Effector memory CD4-positive, alpha-beta T cell (primary cell): ENCODE data around the gene HMGXB4.
"Not testable (repeated sequence)": the region's sequence is repeated elsewhere in the genome, so short reads cannot be mapped to it uniquely, and the experiment has no call there.

ENCODE experiments used
- DNase-seq, 3 donors: peaks; one replicate each; pipeline ENCODE4 v3.0.0-alpha.2; 2020
- H3K27ac ChIP-seq: 2 replicates; pipeline ENCODE4 v1.7.0; 2013; ENCODE audit warnings: mild to moderate bottlenecking, low read length, moderate library complexity; ENCODE audit not compliant: insufficient read depth, poor library complexity, severe bottlenecking
- H3K27me3 ChIP-seq: replicated peaks from 2 replicates; pipeline ENCODE4 v1.7.0; 2013; ENCODE audit warnings: mild to moderate bottlenecking, low read length; ENCODE audit not compliant: insufficient read depth, control insufficient read depth, poor library complexity, severe bottlenecking
- H3K36me3 ChIP-seq: 2 replicates; pipeline ENCODE4 v1.7.0; 2013; ENCODE audit warnings: mild to moderate bottlenecking, low read length, moderate library complexity; ENCODE audit not compliant: control insufficient read depth, insufficient read depth
- H3K4me1 ChIP-seq: 2 replicates; pipeline ENCODE4 v1.7.0; 2013; ENCODE audit warnings: low read length, mild to moderate bottlenecking; ENCODE audit not compliant: control insufficient read depth, insufficient read depth, poor library complexity, severe bottlenecking
- H3K4me3 ChIP-seq: 2 replicates; pipeline ENCODE4 v1.7.0; 2013; ENCODE audit warnings: low read length, low read depth, mild to moderate bottlenecking; ENCODE audit not compliant: insufficient read depth, poor library complexity, severe bottlenecking
- H3K9me3 ChIP-seq: 2 replicates; pipeline ENCODE4 v1.7.0; 2013; ENCODE audit warnings: mild to moderate bottlenecking, low read length, moderate library complexity; ENCODE audit not compliant: control insufficient read depth

Gene HMGXB4

GRCh38 chr22:35220221-35220620, 37.1 kb upstream of the HMGXB4 start:
- H3K9me3 ChIP-seq = no peaks in the 10 kb centered on the region
- H3K4me3 ChIP-seq = no peak overlapping the region
- peaks cover 4% of the 10 kb centered on the region for H3K27me3 ChIP-seq
- H3K36me3 ChIP-seq = no peaks in the 10 kb centered on the region
- no peak for DNase-seq
- no peak overlapping the region for H3K27ac ChIP-seq
- no peaks in the 10 kb centered on the region for H3K4me1 ChIP-seq

GRCh38 chr22:35225010-35225409, 32.3 kb upstream of the HMGXB4 start:
- no peak overlapping the region for H3K4me3 ChIP-seq
- no peaks in the 10 kb centered on the region for H3K27me3 ChIP-seq
- H3K4me1 ChIP-seq = no peaks in the 10 kb centered on the region
- no peak for DNase-seq
- H3K27ac ChIP-seq = no peak overlapping the region
- no peaks in the 10 kb centered on the region for H3K36me3 ChIP-seq
- no peaks in the 10 kb centered on the region for H3K9me3 ChIP-seq

DNA sequence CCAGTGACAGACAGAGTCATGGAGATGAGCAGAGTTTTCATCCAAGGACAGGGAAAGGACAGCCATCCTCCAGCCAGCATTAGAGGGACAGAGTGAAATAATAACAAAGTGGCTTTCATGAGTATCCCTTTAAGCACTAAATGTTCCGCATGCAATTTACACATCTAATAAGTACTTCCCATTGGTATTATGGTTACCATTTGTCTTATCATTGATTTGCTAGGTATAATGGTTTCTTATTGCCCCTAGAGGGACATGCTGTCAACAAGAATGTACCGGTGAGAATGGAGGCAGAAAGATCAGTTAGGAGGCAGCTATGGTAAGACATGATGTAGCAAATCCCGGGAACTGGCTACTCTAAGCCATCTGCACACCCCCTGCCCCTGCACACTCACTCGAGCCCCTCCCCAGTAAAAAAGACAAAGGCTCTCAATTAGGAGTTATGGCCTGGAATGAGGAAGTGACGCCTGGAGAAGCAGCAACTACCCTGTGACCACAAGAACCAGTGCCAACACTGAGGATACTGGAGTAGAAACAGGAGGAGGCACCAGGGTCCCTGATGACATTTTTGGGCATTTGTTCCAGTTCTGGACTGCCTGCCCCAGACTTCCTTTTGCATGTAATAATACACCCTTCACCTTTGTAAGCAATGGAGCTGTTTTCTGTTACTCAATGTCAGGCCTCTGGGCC, 30.2 kb upstream of the HMGXB4 start:
- Histone ChIP-seq H3K4me1 (no peaks in the 10 kb centered on the region), H3K4me3 (no peak overlapping the region), H3K27me3 (no peaks in the 10 kb centered on the region), H3K9me3 (no peaks in the 10 kb centered on the region), H3K36me3 (no peaks in the 10 kb centered on the region), H3K27ac (no peak overlapping the region)
- DNase-seq = no peak

GRCh38 chr22:35229865-35230264, 27.4 kb upstream of the HMGXB4 start:
- H3K36me3 ChIP-seq = no peaks in the 10 kb centered on the region
- DNase-seq = no peak
- H3K4me1 ChIP-seq = no peaks in the 10 kb centered on the region
- H3K9me3 ChIP-seq = no peaks in the 10 kb centered on the region
- no peak overlapping the region for H3K27ac ChIP-seq
- no peak overlapping the region for H3K4me3 ChIP-seq
- H3K27me3 ChIP-seq = no peaks in the 10 kb centered on the region

DNA sequence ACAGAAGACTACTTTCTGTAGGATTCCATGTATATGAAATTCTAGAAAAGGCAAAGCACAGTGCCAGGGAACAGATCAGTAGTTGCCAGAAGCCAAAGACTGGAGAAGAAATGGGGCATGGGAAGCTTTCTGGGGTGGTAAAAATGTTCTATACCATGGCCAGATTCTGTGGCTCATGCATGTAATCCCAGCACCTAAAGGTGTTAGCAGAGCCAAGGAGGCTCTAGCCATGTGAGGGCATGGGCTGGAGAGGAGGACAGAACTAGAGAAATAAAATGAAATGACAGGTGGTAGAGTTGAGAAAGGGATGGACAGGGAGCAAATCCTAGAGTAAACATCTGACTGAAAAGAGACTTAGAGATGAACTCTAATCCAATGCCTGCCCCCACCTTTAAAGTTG, 26.9 kb upstream of the HMGXB4 start:
- no peak for DNase-seq
- no peak overlapping the region for H3K4me3 ChIP-seq
- no peaks in the 10 kb centered on the region for H3K9me3 ChIP-seq
- H3K36me3 ChIP-seq = no peaks in the 10 kb centered on the region
- H3K27ac ChIP-seq = no peak overlapping the region
- no peaks in the 10 kb centered on the region for H3K27me3 ChIP-seq
- H3K4me1 ChIP-seq = no peaks in the 10 kb centered on the region

GRCh38 chr22:35230839-35231584, 26.3 kb upstream of the HMGXB4 start:
- Histone ChIP-seq H3K4me3 (no peak overlapping the region), H3K27me3 (no peaks in the 10 kb centered on the region)
- DNase-seq = no peak

DNA sequence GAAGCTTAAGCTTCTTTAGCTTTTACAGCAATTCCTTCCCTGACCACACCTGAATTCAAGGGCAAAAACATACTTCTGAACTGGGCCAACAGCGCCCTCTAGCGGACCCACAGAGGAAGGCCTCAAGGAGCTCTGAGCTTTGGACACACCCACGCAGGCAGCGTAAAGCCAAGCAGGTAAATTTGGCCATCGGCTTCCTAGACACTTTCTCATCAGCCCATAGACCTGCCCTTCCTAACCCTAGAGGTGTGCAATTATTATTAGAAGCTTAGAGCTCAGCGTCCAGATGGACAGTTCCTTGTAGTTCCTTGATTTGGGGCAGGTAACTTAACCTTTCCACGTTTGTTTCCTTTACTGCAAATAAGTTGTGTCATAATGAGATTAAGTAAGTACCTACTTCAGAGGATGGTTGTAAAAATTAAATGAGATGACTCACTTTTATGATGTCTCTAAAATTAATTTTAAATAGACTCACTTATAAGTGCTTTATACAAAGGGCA, 25.7 kb upstream of the HMGXB4 start:
- DNase-seq = peak; percentile 35 to 48 (median 39)
- Histone ChIP-seq H3K9me3 (no peaks in the 10 kb centered on the region), H3K27me3 (no peaks in the 10 kb centered on the region), H3K4me1 (no peaks in the 10 kb centered on the region), H3K27ac (no peak overlapping the region), H3K4me3 (no peak overlapping the region), H3K36me3 (no peaks in the 10 kb centered on the region)

More at GRCh38 chr22:35230839-35231584, 26.3 kb upstream of the HMGXB4 start:
- H3K27ac ChIP-seq = no peak overlapping the region
- H3K36me3 ChIP-seq = no peaks in the 10 kb centered on the region
- H3K4me1 ChIP-seq = no peaks in the 10 kb centered on the region
- H3K9me3 ChIP-seq = no peaks in the 10 kb centered on the region

GRCh38 chr22:35238749-35239148, 18.5 kb upstream of the HMGXB4 start:
- not testable (repeated sequence) for H3K27me3 ChIP-seq, H3K4me1 ChIP-seq, H3K4me3 ChIP-seq, DNase-seq, H3K36me3 ChIP-seq, H3K27ac ChIP-seq, H3K9me3 ChIP-seq

DNA sequence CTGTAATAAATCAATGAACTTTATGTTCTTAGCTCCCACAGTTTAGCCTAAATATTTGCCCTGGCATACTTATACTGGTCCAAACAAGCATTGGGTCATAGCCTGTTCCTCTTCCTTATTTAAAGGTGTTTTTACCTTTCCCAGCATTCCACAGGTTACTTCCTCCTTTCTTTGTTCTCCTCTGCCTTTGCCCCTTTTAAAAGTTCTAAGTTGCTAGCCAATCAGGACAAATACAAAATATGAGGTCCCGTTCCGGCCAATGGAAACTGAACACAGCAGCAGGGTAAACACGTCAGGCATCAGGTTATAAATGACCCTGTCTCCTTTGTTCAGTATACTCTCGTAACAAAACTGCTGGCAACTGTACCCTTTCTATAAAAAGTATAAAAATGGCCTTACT, 12.8 kb upstream of the HMGXB4 start:
- not testable (repeated sequence) for H3K36me3 ChIP-seq, H3K4me3 ChIP-seq, H3K27me3 ChIP-seq, DNase-seq, H3K27ac ChIP-seq, H3K9me3 ChIP-seq, H3K4me1 ChIP-seq

GRCh38 chr22:35250156-35250555, 7.1 kb upstream of the HMGXB4 start:
- DNase-seq = no peak
- H3K4me1 ChIP-seq = no peaks in the 10 kb centered on the region
- H3K27me3 ChIP-seq = no peaks in the 10 kb centered on the region
- H3K27ac ChIP-seq = no peak overlapping the region
- H3K4me3 ChIP-seq = no peak overlapping the region
- no peaks in the 10 kb centered on the region for H3K9me3 ChIP-seq
- H3K36me3 ChIP-seq = no peaks in the 10 kb centered on the region
